OCI-LY1 (cell line): ENCODE data around the gene ATOSA.
A peak's percentile ranks its signal among the peaks of the same experiment; 100 is the strongest.

Experiments
- H2AFZ ChIP-seq: fragments of 200-600 bp; sonication (generic), shearing (Covaris generic); 2 replicates; pipeline ENCODE4 v1.6.0; 2014; ENCODE audit warnings: antibody characterized with exemption, mild to moderate bottlenecking, low read length
- H3F3A ChIP-seq: fragments of 200-600 bp; sonication (generic), shearing (Covaris generic); 2 replicates; pipeline ENCODE4 v1.6.0; 2014; ENCODE audit warnings: mild to moderate bottlenecking, antibody characterized with exemption, low read length, moderate library complexity; ENCODE audit not compliant: insufficient read depth
- H3K27ac ChIP-seq: fragments of 200-600 bp; sonication (generic); 2 replicates; pipeline ENCODE4 v1.5.1; 2014; ENCODE audit warnings: low read length, mixed run types, mild to moderate bottlenecking, low read depth; ENCODE audit not compliant: poor library complexity, severe bottlenecking
- H3K27me3 ChIP-seq: fragments of 200-600 bp; sonication (generic); 2 replicates; pipeline ENCODE4 v1.6.0; 2014; ENCODE audit warnings: antibody characterized with exemption, mild to moderate bottlenecking, low read length, moderate library complexity; ENCODE audit not compliant: insufficient read depth
- H3K36me3 ChIP-seq: fragments of 200-600 bp; sonication (generic); 2 replicates; pipeline ENCODE4 v1.6.1; 2014; ENCODE audit warnings: mild to moderate bottlenecking, antibody characterized with exemption, low read length, moderate library complexity, mixed read lengths; ENCODE audit not compliant: insufficient read depth
- H3K4me1 ChIP-seq: fragments of 200-600 bp; sonication (generic); 2 replicates; pipeline ENCODE4 v1.5.1; 2014; ENCODE audit warnings: mild to moderate bottlenecking, low read length, moderate library complexity; ENCODE audit not compliant: insufficient read depth, severe bottlenecking
- H3K4me2 ChIP-seq: fragments of 200-600 bp; sonication (generic), shearing (Covaris generic); 2 replicates; pipeline ENCODE4 v1.6.1; 2014; ENCODE audit warnings: low read length
- H3K4me3 ChIP-seq: fragments of 200-600 bp; sonication (generic); 2 replicates; pipeline ENCODE4 v1.5.1; 2014; ENCODE audit warnings: low read length, low read depth, mild to moderate bottlenecking, mixed read lengths; ENCODE audit not compliant: poor library complexity, severe bottlenecking
- H3K79me2 ChIP-seq: fragments of 200-600 bp; shearing (Covaris generic); 2 replicates; pipeline ENCODE4 v1.6.1; 2016; ENCODE audit warnings: mixed run types, low read length, mixed read lengths; ENCODE audit not compliant: insufficient read depth
- H3K9ac ChIP-seq: fragments of 200-600 bp; sonication (generic), shearing (Covaris generic); 2 replicates; pipeline ENCODE4 v1.6.1; 2014; ENCODE audit warnings: mild to moderate bottlenecking, low read length, mixed read lengths
- H3K9me2 ChIP-seq: fragments of 200-600 bp; sonication (generic), shearing (Covaris generic); 2 replicates; pipeline ENCODE4 v1.6.1; 2014; ENCODE audit warnings: low read depth, mild to moderate bottlenecking, low read length, mixed read lengths
- H3K9me3 ChIP-seq: fragments of 200-600 bp; shearing (Covaris generic); 2 replicates; pipeline ENCODE4 v1.6.1; 2014; ENCODE audit warnings: low read length, mixed read lengths
- H4K20me1 ChIP-seq: fragments of 200-600 bp; sonication (generic), shearing (Covaris generic); 2 replicates; pipeline ENCODE4 v1.6.0; 2016; ENCODE audit warnings: mild to moderate bottlenecking, low read length; ENCODE audit not compliant: insufficient read depth
- CTCF ChIP-seq: fragments of 200-600 bp; sonication (generic), shearing (Covaris generic); IDR thresholded peaks from 2 replicates; pipeline ENCODE4 v1.5.1; 2017; ENCODE audit warnings: mild to moderate bottlenecking, antibody characterized with exemption, low read length, moderate library complexity, mixed read lengths
- EZH2 ChIP-seq: fragments of 200-600 bp; sonication (generic), shearing (Covaris generic); IDR thresholded peaks from 2 replicates; pipeline ENCODE4 v1.8.0; 2017; ENCODE audit warnings: borderline replicate concordance, mixed run types, mild to moderate bottlenecking, antibody characterized with exemption, low read length, moderate library complexity, mixed read lengths

Gene ATOSA

DNA sequence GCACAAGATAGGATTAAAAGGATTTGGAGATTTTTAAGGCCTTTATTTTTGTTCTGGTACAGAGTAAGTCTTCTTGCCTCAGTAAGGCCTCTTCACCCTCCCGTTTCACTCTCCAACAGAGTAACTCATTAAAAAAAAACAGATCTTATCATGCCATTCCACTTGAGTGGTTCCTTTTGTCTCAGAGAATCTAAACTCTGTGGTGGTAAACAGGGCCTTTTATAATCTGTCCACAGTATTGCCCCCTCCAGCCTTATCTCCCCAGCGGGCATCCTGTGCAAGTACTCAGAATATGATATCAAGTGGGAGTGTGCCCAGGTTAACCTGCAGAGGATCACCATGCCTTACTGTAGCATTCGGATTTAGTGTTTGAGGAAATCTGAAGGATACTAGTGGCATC lies 20.3 kb upstream of the ATOSA start:
- Histone ChIP-seq H3K4me1 (peaks cover 45% of the 10 kb centered on the region), H3K4me3 (no peak overlapping the region), H3K36me3 (peaks cover 6% of the 10 kb centered on the region; the same call in 1 of the 2 replicates), H3K79me2 (peaks cover 54% of the 10 kb centered on the region), H3K27ac (peak overlapping the region; percentile 30), H3K9ac (0 out of 2 replicates have a peak overlapping the region, but pooled peaks have one; percentile 2), H3K9me2 (no peaks in the 10 kb centered on the region), H3K4me2 (peak overlapping the region; percentile 18; the same call in 1 of the 2 replicates), H3F3A (no peaks in the 10 kb centered on the region), H4K20me1 (no peaks in the 10 kb centered on the region), H3K27me3 (no peaks in the 10 kb centered on the region), H2AFZ (no peak overlapping the region), H3K9me3 (no peaks in the 10 kb centered on the region)
- TF ChIP-seq EZH2 (no peak), CTCF (peak; percentile 10; the same call in 1 of the 2 replicates)

DNA sequence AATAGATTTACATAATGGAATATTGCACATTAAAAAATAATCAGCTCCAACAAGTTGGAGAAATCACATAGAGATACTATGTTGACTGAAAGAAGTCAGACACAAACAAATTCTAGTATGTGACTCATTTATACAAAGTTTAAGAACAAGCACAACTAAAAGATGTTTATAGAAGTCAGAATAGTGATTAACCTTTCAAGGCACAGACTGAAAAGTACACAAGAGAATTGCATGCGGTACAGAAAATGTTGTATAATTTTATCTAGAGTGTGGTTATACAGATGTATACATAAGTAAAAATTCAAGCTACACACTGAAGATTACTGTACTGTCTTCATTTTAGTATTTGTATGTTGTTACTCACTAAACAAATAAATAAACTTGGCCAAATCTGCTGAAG lies 19.3 kb upstream of the ATOSA start:
- Histone ChIP-seq H3K27me3 (no peaks in the 10 kb centered on the region), H3K36me3 (peaks cover 6% of the 10 kb centered on the region; the same call in 1 of the 2 replicates), H3K4me3 (no peak overlapping the region), H4K20me1 (no peaks in the 10 kb centered on the region), H2AFZ (no peak overlapping the region), H3F3A (no peaks in the 10 kb centered on the region), H3K9ac (no peak overlapping the region), H3K79me2 (peaks cover 52% of the 10 kb centered on the region), H3K27ac (no peak overlapping the region), H3K4me2 (no peak overlapping the region), H3K4me1 (peaks cover 45% of the 10 kb centered on the region), H3K9me3 (no peaks in the 10 kb centered on the region), H3K9me2 (no peaks in the 10 kb centered on the region)
- TF ChIP-seq CTCF (no peak), EZH2 (no peak)

GRCh38 chr15:52697051-52697450 lies 17.9 kb upstream of the ATOSA start:
- H3K27me3 ChIP-seq: no peaks in the 10 kb centered on the region
- no peak overlapping the region for H3K27ac ChIP-seq
- no peak overlapping the region for H3K4me3 ChIP-seq
- peaks cover 6% of the 10 kb centered on the region; the same call in 1 of the 2 replicates for H3K36me3 ChIP-seq
- no peak for TF ChIP-seq CTCF
- no peak for TF ChIP-seq EZH2
- H3K4me1 ChIP-seq: peaks cover 36% of the 10 kb centered on the region
- no peaks in the 10 kb centered on the region for H3F3A ChIP-seq
- no peak overlapping the region for H2AFZ ChIP-seq
- H4K20me1 ChIP-seq: no peaks in the 10 kb centered on the region
- H3K4me2 ChIP-seq: no peak overlapping the region
- no peaks in the 10 kb centered on the region for H3K9me2 ChIP-seq
- H3K9ac ChIP-seq: no peak overlapping the region
- peaks cover 39% of the 10 kb centered on the region for H3K79me2 ChIP-seq
- H3K9me3 ChIP-seq: no peaks in the 10 kb centered on the region
